ENCODE data around the gene AGBL4. TPM values are rescaled to one million over a fixed set of nuclear protein-coding genes. Genes with fewer than 3 reads are reported as not detected.

Gene AGBL4
- total and polyA plus RNA-seq, 2 donors: 0.18 to 0.24 TPM

GRCh38 chr1:49424782-49425181 is 599.0 kb downstream of the AGBL4 start:
- H3K36me3 ChIP-seq (ENCODE audit: control insufficient read depth in 2 of 2, insufficient read depth in 2 of 2, low read length in 1 of 2): no peaks in the 10 kb centered on the region
- no peaks in the 10 kb centered on the region for H3K27me3 ChIP-seq (ENCODE audit: control insufficient read depth in 2 of 2, insufficient read depth in 1 of 2, low read length in 1 of 2)
- no peak overlapping the region for H3K27ac ChIP-seq (ENCODE audit: low read depth in 1 of 2, low read length in 1 of 2)
- H3K4me3 ChIP-seq (ENCODE audit: low read length in 2 of 2): no peak overlapping the region
- no peak for DNase-seq (ENCODE audit: low read depth in 6 of 9, low spot score in 9 of 9)
- H3K4me1 ChIP-seq (ENCODE audit: control insufficient read depth in 2 of 2, insufficient read depth in 2 of 2, low read length in 2 of 2): no peaks in the 10 kb centered on the region
- WGBS: 89% methylated on average over 3 of the region's 3 CpGs
- H3K9me3 ChIP-seq (ENCODE audit: control insufficient read depth in 2 of 2, insufficient read depth in 1 of 2, low read length in 1 of 2): no peaks in the 10 kb centered on the region

- Histone ChIP-seq H3K9me3 (ENCODE audit: control insufficient read depth in 2 of 2, insufficient read depth in 1 of 2, low read length in 1 of 2) (no peaks in the 10 kb centered on the region), H3K36me3 (ENCODE audit: control insufficient read depth in 2 of 2, insufficient read depth in 2 of 2, low read length in 1 of 2) (no peaks in the 10 kb centered on the region), H3K4me1 (ENCODE audit: control insufficient read depth in 2 of 2, insufficient read depth in 2 of 2, low read length in 2 of 2) (no peaks in the 10 kb centered on the region), H3K4me3 (ENCODE audit: low read length in 2 of 2) (no peak overlapping the region), H3K27ac (ENCODE audit: low read depth in 1 of 2, low read length in 1 of 2) (no peak overlapping the region), H3K27me3 (ENCODE audit: control insufficient read depth in 2 of 2, insufficient read depth in 1 of 2, low read length in 1 of 2) (no peaks in the 10 kb centered on the region)
- no peak for DNase-seq (ENCODE audit: low read depth in 6 of 9, low spot score in 9 of 9)
- WGBS: 97% methylated on average over 1 of the region's 1 CpG
Measured at GRCh38 chr1:49416758-49417157, 607.0 kb downstream of the AGBL4 start.

- Histone ChIP-seq H3K27ac (ENCODE audit: low read depth in 1 of 2, low read length in 1 of 2) (no peak overlapping the region), H3K4me1 (ENCODE audit: control insufficient read depth in 2 of 2, insufficient read depth in 2 of 2, low read length in 2 of 2) (no peaks in the 10 kb centered on the region)
- 97% methylated on average over 2 of the region's 2 CpGs for WGBS
Measured at GRCh38 chr1:49408346-49408745, 615.4 kb downstream of the AGBL4 start.

GRCh38 chr1:49397086-49397485 is 626.7 kb downstream of the AGBL4 start:
- Histone ChIP-seq H3K27ac (ENCODE audit: low read depth in 1 of 2, low read length in 1 of 2) (no peak overlapping the region), H3K4me1 (ENCODE audit: control insufficient read depth in 2 of 2, insufficient read depth in 2 of 2, low read length in 2 of 2) (no peaks in the 10 kb centered on the region), H3K4me3 (ENCODE audit: low read length in 2 of 2) (no peak overlapping the region), H3K27me3 (ENCODE audit: control insufficient read depth in 2 of 2, insufficient read depth in 1 of 2, low read length in 1 of 2) (no peaks in the 10 kb centered on the region), H3K9me3 (ENCODE audit: control insufficient read depth in 2 of 2, insufficient read depth in 1 of 2, low read length in 1 of 2) (no peaks in the 10 kb centered on the region), H3K36me3 (ENCODE audit: control insufficient read depth in 2 of 2, insufficient read depth in 2 of 2, low read length in 1 of 2) (no peaks in the 10 kb centered on the region)
- DNase-seq (ENCODE audit: low read depth in 6 of 9, low spot score in 9 of 9): no peak

More at GRCh38 chr1:49408346-49408745, 615.4 kb downstream of the AGBL4 start:
- no peaks in the 10 kb centered on the region for H3K27me3 ChIP-seq (ENCODE audit: control insufficient read depth in 2 of 2, insufficient read depth in 1 of 2, low read length in 1 of 2)
- H3K4me3 ChIP-seq (ENCODE audit: low read length in 2 of 2): no peak overlapping the region
- no peak for DNase-seq (ENCODE audit: low read depth in 6 of 9, low spot score in 9 of 9)
- no peaks in the 10 kb centered on the region for H3K36me3 ChIP-seq (ENCODE audit: control insufficient read depth in 2 of 2, insufficient read depth in 2 of 2, low read length in 1 of 2)
- H3K9me3 ChIP-seq (ENCODE audit: control insufficient read depth in 2 of 2, insufficient read depth in 1 of 2, low read length in 1 of 2): no peaks in the 10 kb centered on the region

GRCh38 chr1:49394200-49394599 is 629.6 kb downstream of the AGBL4 start:
- no peak for DNase-seq (ENCODE audit: low read depth in 6 of 9, low spot score in 9 of 9)
- Histone ChIP-seq H3K4me3 (ENCODE audit: low read length in 2 of 2) (no peak overlapping the region), H3K36me3 (ENCODE audit: control insufficient read depth in 2 of 2, insufficient read depth in 2 of 2, low read length in 1 of 2) (no peaks in the 10 kb centered on the region), H3K9me3 (ENCODE audit: control insufficient read depth in 2 of 2, insufficient read depth in 1 of 2, low read length in 1 of 2) (no peaks in the 10 kb centered on the region), H3K4me1 (ENCODE audit: control insufficient read depth in 2 of 2, insufficient read depth in 2 of 2, low read length in 2 of 2) (no peaks in the 10 kb centered on the region), H3K27me3 (ENCODE audit: control insufficient read depth in 2 of 2, insufficient read depth in 1 of 2, low read length in 1 of 2) (no peaks in the 10 kb centered on the region), H3K27ac (ENCODE audit: low read depth in 1 of 2, low read length in 1 of 2) (no peak overlapping the region)
- 94% methylated on average over 2 of the region's 2 CpGs for whole genome bisulfite sequencing

- no peak overlapping the region for H3K27ac ChIP-seq (ENCODE audit: low read depth in 1 of 2, low read length in 1 of 2)
- no peaks in the 10 kb centered on the region for H3K4me1 ChIP-seq (ENCODE audit: control insufficient read depth in 2 of 2, insufficient read depth in 2 of 2, low read length in 2 of 2)
- H3K27me3 ChIP-seq (ENCODE audit: control insufficient read depth in 2 of 2, insufficient read depth in 1 of 2, low read length in 1 of 2): no peaks in the 10 kb centered on the region
- no peak for DNase-seq (ENCODE audit: low read depth in 6 of 9, low spot score in 9 of 9)
- H3K36me3 ChIP-seq (ENCODE audit: control insufficient read depth in 2 of 2, insufficient read depth in 2 of 2, low read length in 1 of 2): no peaks in the 10 kb centered on the region
- H3K4me3 ChIP-seq (ENCODE audit: low read length in 2 of 2): no peak overlapping the region
- H3K9me3 ChIP-seq (ENCODE audit: control insufficient read depth in 2 of 2, insufficient read depth in 1 of 2, low read length in 1 of 2): no peaks in the 10 kb centered on the region
Measured at GRCh38 chr1:49389699-49390098, 634.1 kb downstream of the AGBL4 start.

- no peaks in the 10 kb centered on the region for H3K36me3 ChIP-seq (ENCODE audit: control insufficient read depth in 2 of 2, insufficient read depth in 2 of 2, low read length in 1 of 2)
- H3K4me3 ChIP-seq (ENCODE audit: low read length in 2 of 2): no peak overlapping the region
- H3K27ac ChIP-seq (ENCODE audit: low read depth in 1 of 2, low read length in 1 of 2): no peak overlapping the region
- H3K4me1 ChIP-seq (ENCODE audit: control insufficient read depth in 2 of 2, insufficient read depth in 2 of 2, low read length in 2 of 2): no peaks in the 10 kb centered on the region
- H3K27me3 ChIP-seq (ENCODE audit: control insufficient read depth in 2 of 2, insufficient read depth in 1 of 2, low read length in 1 of 2): no peaks in the 10 kb centered on the region
- H3K9me3 ChIP-seq (ENCODE audit: control insufficient read depth in 2 of 2, insufficient read depth in 1 of 2, low read length in 1 of 2): no peaks in the 10 kb centered on the region
- WGBS: 93% methylated on average over 7 of the region's 7 CpGs
- DNase-seq (ENCODE audit: low read depth in 6 of 9, low spot score in 9 of 9): no peak
Measured at GRCh38 chr1:49364676-49365075, 659.1 kb downstream of the AGBL4 start.

GRCh38 chr1:49363628-49364027 is 660.1 kb downstream of the AGBL4 start:
- DNase-seq (ENCODE audit: low read depth in 6 of 9, low spot score in 9 of 9): no peak
- H3K36me3 ChIP-seq (ENCODE audit: control insufficient read depth in 2 of 2, insufficient read depth in 2 of 2, low read length in 1 of 2): no peaks in the 10 kb centered on the region
- no peak overlapping the region for H3K4me3 ChIP-seq (ENCODE audit: low read length in 2 of 2)
- no peak overlapping the region for H3K27ac ChIP-seq (ENCODE audit: low read depth in 1 of 2, low read length in 1 of 2)
- H3K27me3 ChIP-seq (ENCODE audit: control insufficient read depth in 2 of 2, insufficient read depth in 1 of 2, low read length in 1 of 2): no peaks in the 10 kb centered on the region
- no peaks in the 10 kb centered on the region for H3K4me1 ChIP-seq (ENCODE audit: control insufficient read depth in 2 of 2, insufficient read depth in 2 of 2, low read length in 2 of 2)
- H3K9me3 ChIP-seq (ENCODE audit: control insufficient read depth in 2 of 2, insufficient read depth in 1 of 2, low read length in 1 of 2): no peaks in the 10 kb centered on the region
- WGBS: 49% methylated on average over 1 of the region's 1 CpG

- no peaks in the 10 kb centered on the region for H3K4me1 ChIP-seq (ENCODE audit: control insufficient read depth in 2 of 2, insufficient read depth in 2 of 2, low read length in 2 of 2)
Measured at GRCh38 chr1:49358036-49358435, 665.7 kb downstream of the AGBL4 start.

GRCh38 chr1:49356594-49356993 is 667.2 kb downstream of the AGBL4 start:
- Histone ChIP-seq H3K4me3 (ENCODE audit: low read length in 2 of 2) (no peak overlapping the region), H3K4me1 (ENCODE audit: control insufficient read depth in 2 of 2, insufficient read depth in 2 of 2, low read length in 2 of 2) (no peaks in the 10 kb centered on the region), H3K36me3 (ENCODE audit: control insufficient read depth in 2 of 2, insufficient read depth in 2 of 2, low read length in 1 of 2) (no peaks in the 10 kb centered on the region), H3K27me3 (ENCODE audit: control insufficient read depth in 2 of 2, insufficient read depth in 1 of 2, low read length in 1 of 2) (no peaks in the 10 kb centered on the region), H3K27ac (ENCODE audit: low read depth in 1 of 2, low read length in 1 of 2) (no peak overlapping the region), H3K9me3 (ENCODE audit: control insufficient read depth in 2 of 2, insufficient read depth in 1 of 2, low read length in 1 of 2) (no peaks in the 10 kb centered on the region)
- DNase-seq (ENCODE audit: low read depth in 6 of 9, low spot score in 9 of 9): no peak

More at GRCh38 chr1:49358036-49358435, 665.7 kb downstream of the AGBL4 start:
- Histone ChIP-seq H3K36me3 (ENCODE audit: control insufficient read depth in 2 of 2, insufficient read depth in 2 of 2, low read length in 1 of 2) (no peaks in the 10 kb centered on the region), H3K9me3 (ENCODE audit: control insufficient read depth in 2 of 2, insufficient read depth in 1 of 2, low read length in 1 of 2) (no peaks in the 10 kb centered on the region), H3K27ac (ENCODE audit: low read depth in 1 of 2, low read length in 1 of 2) (no peak overlapping the region), H3K27me3 (ENCODE audit: control insufficient read depth in 2 of 2, insufficient read depth in 1 of 2, low read length in 1 of 2) (no peaks in the 10 kb centered on the region), H3K4me3 (ENCODE audit: low read length in 2 of 2) (no peak overlapping the region)
- WGBS: 91% methylated on average over 1 of the region's 1 CpG
- no peak for DNase-seq (ENCODE audit: low read depth in 6 of 9, low spot score in 9 of 9)
